GM19043 (cell line): ENCODE data around the gene OR13J1.

Experiments
- ATAC-seq: cut with Tn5 transposase; IDR thresholded peaks from one replicate; pipeline ENCODE4 v1.9.1; 2021; ENCODE audit warnings: low read depth; ENCODE audit not compliant: unreplicated experiment

Gene OR13J1

DNA sequence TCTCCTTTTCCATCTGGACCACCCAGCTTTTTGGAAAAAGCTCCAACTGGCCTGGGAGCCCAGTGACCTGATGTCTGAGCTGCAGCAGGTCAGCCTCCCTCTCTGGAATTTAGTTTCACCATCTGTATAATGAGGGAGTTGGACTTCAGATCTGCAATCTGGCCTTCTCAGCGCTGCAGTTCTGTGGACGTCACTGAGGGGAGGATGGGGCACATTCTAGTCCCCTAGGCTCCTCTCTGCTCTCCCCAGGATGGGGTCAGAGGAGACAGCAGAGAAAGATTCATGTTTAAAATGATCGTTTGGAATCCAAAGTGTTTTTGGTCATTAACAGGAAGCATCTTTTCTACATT, 10.2 kb downstream of the OR13J1 start:
- no peak for ATAC-seq

DNA sequence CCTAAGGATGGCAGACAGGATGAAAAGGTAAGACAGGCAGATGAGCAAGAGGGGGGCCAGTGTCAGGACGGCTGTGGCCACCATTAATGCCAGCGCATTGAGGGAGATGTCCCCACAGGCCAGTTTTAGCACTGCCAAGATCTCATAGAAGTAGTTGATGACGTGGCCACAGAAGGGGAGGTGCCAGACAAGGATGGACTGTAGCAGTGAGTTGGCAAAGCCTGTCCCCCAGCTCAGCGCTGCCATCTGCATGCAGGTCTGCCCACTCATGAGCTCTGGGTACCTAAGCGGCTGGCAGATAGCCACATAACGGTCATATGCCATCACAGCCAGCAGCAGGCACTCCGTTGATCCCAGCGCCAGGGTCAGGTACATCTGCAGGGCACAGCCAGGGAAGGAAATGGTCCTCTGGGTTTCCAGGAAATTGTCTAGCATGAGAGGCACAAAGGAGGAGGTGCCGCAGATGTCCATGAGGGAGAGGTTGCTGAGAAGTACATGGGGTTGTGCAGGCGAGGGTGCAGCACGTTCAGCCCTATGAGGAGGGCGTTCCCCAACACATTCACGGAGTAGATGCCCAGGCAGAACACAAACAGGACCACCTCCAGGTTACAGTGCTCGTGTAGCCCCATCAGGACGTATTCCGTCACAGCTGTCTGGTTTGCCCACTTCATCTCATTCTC, 10.8 kb downstream of the OR13J1 start:
- no peak for ATAC-seq

DNA sequence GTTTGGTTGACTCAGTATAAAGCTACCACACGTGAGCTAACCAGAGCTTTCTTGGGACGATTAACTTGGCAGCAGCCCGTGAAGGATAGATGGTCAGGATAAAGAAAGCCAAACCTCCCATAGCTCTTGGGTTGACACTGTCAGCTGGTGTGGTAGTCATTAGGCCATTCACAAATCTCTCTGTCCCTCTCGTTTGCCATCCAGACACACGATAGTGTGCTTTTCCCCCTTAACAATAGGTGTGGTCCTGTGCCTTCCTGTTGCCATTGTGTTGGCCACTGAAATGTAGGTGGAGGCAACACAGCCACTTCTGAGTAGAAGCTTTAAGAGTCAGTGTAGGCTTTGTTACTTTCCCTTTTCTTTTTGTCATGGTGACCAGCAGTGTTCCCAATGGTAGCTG, 11.7 kb downstream of the OR13J1 start:
- ATAC-seq: no peak

DNA sequence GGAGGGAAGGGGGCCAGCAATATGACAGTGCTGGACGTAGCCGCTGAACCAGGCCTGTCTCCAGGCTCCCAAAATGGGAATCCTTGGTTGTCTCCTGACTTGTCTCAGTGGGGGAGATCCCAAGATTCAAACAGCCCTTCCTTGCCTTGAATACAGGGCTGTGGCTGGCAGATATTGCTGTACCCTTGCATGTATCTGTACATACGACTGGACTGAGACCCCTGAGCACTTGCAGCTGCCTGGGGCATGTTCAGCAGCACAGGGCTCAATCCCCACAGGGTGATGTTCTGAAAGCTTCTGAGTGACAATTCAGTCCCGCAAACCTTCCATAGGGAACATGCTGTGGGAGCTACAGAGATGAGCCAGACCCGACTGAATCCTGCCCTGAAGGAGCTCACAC, 13.3 kb downstream of the OR13J1 start:
- ATAC-seq: no peak

DNA sequence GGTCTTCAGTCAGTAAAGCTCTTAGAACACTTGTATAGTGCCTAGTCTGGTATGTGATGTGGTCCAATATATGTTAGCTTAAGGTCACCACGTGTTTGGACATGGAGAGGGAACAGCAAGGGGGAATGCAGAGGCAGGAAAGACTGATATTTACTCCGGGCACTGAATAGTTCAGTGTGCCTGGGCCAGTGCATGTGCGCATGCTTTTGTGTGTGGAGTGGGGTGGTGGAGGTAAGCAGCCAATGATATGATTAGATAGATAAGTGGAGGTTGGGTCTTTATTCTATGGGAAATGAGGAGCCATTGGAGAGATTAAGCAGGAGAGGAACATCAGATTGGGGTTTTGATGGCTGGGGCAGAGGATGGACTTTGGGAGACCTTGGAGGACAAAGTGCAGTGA, 14.0 kb downstream of the OR13J1 start:
- ATAC-seq: no peak

DNA sequence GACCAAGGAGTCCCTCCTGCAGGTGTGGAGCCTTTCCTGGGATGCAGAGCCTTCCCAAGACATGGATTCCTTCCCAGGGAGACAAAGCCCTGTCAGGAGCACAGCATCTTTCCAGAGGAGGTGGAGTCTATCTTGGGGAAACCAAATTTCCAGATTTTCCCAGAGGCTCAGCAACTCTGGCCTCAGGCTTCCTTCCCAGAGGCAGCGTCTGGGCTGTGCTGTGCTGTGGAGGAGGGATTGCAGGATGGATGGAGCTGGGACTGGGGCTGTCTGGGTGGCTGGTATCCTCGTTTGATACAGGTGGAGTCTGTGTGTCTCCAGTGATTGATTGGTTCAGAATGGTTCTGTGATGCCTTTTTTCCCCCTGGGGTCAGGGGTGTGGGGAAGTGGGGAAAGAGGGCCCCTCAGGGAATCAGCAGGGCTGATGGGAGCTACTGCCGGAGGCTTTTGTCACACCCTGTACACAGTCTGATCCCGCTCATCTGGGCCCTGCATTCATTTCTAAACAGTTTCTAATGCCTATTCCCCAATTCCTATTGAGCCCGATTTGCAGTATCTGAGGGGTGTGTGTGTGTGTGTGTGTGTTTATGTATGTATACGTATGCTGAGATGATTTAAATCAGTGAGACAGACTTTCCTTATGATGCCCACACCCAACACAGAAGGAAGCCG, 16.0 kb downstream of the OR13J1 start:
- ATAC-seq: no peak

DNA sequence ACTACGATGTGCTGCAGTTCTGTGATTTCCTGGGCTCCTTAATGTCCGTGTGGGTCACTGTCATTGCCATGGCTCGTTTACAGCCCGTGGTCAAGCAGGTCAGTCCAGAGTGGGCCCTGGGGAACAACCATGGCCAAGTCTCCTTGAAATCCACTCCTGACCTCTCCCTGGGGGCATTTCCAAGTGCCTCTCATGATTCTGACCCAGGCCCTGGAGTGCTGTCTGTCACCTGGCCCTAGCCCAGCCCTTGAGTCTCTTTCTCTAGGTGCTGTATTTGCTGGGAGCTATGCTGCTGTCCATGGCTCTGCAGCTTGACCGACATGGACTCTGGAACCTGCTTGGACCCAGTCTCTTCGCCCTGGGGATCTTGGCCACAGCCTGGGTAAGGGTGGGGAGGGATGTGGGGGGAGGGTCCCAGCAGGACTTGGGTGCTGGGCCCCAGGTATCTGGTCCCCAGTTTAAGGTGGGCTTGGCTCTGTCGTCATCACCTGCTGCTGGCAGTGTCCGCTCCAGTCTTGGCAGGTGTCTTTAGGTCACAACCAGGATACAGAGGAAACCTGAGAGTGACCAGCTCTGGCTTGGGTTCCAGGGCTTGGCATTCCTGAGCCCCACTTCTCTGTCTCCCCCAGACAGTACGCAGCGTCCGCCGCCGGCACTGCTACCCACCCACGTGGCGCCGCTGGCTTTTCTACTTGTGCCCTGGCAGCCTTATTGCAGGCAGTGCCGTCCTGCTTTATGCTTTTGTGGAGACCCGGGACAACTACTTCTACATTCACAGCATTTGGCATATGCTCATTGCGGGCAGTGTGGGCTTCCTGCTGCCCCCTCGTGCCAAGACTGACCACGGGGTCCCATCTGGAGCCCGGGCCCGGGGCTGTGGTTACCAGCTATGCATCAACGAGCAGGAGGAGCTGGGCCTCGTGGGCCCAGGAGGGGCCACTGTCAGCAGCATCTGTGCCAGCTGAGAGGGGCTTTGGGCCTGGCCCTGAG, 17.0 kb downstream of the OR13J1 start:
- no peak for ATAC-seq

DNA sequence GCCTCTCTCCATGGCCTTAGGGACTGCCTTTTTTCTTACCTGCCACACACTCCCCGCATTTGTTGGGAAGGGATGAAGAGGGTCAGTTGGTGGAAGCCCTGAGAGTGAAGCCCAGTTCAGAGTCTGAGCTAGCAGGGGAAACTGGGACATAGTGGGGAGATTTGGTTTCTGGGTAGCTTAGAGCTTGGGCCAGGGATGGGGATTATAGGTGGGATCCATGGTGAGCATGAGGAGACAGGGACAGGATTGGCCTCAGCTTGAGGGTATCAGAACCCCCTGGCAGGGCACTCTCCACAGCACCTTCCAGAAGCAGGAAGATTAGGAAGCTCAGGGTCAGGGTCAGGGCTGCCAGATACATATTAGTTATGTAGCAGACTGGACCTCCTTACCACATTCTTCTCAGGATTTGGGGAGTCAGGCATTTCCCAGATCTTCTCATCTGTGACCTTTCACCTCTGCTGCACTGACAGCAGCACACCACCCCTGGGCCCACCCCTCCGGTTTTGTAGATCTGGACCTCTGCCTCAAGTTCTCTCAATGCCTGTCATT, 17.9 kb downstream of the OR13J1 start:
- no peak for ATAC-seq

DNA sequence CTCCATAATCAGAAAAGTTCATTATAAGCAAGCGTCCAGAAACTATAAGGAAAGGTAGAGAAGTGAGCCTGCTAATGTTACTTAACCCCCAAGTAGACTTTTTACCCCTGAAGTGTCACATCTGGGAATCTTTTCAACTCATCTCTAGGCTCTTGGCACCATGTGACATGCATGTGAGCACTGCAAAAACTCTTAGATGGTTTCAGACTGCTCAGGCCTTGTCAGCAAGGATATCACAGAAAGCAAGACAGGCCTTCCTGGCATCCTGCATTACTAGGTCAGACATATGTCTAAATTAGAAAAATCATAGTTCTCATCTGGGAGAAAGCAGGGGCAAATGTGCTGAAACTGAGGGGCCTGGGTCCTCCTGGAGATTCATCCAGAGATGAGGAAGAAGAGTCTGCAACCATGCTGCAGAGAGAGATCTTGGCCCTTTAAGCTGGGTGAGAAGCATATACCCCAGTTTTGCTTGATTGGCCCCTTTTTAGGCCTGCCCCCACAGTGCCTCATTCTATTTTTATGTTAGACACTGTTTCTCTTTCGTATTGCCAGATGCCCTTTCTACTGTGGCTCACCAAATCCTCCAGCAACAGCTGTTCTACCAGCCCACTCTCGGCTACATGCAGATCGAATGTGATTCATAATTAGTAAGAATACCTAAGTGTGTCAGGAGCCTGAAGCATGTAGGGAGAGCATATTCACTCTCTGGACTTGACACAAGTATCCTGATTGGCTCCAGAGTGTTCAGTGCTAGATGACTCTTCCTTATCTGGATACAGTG, 22.2 kb downstream of the OR13J1 start:
- peak; percentile 83 for ATAC-seq

DNA sequence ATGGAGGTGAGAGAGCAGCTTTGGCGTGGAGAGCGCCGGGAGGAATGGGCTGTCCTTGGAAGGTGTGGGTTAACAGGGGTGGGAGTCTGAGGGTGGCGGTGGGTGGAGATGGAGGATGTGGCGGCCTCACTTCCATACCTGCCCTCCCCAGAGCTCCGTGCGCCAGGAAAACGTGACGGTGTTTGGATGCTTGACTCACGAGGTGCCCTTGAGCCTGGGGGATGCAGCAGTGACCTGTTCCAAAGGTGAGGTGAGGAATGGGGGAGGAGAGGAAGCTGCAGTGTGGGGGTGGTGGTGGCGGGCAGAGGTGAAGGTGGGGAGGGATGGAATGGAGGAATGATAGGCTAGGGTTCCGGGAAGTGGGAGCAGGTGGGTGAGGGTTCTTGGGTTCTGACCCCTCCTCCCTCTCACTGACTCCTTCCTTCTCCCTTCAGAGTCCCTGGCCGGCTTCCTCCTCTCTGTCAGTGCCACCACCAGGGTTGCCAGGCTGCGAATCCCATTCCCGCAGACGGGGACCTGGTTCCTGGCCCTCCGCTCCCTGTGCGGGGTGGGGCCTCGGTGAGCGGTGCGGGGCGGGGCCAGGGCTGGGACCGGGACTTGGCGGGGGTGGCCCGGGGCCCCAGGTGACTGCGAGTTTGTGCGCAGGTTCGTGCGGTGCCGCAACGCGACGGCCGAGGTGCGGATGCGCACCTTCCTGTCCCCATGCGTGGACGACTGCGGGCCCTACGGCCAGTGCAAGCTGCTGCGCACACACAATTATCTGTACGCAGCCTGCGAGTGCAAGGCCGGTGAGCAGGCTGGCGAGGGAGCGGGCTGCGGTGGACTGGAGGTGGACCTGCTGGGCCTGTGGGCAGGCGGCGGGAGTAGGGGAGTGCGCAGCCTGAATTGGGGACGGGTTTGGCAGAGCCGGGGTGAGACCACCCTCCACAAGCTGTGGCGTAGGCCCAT, 24.1 kb downstream of the OR13J1 start:
- no peak for ATAC-seq

DNA sequence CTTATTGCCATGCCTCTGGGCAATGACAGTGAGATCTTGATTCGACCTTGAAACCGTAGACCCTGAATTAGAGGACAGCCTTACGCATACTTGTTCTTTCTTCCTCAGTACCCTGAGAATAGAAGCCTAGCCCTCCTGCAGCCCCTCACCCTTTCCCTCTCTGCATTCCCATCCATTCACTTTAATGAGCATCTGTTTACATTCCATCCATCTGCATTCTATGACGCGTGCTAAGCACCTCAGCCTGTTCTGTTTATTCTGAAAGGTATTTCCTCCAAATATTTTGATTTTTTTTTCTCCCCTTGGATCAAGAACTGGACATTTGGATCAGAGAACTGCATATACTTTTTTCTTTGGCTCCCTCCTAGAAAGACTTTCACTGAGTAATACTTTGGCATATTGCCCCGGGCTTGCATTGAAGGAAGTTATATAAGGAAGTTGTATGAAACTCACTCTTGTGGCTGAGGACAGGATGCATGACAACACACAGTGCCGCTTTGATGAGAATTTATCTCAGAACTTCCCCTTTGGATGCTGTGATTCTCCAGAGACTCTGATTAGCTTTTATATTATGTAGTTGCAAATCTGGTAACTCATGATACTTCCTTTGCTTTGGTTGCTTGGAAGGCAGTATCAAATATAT, 25.5 kb downstream of the OR13J1 start:
- ATAC-seq: no peak

DNA sequence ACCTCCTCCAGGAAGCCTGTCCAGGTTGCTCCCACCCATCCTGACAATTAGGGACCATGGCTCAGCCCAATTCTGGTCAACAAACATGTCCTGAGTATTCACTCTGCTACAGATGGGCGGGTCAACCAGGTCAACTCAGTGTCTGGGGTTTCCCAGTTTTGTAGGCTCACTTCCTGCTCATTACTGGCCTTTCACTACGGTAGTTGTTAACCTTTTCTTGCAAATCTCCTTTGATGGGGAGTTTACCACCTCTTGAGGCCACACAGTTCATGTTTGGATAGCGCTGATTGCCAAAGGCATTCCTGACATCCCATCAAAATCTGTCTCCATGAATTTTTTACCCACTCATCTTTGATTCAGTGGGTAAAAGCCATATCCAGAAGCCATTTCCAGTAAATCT, 27.4 kb downstream of the OR13J1 start:
- ATAC-seq: peak; percentile 49

DNA sequence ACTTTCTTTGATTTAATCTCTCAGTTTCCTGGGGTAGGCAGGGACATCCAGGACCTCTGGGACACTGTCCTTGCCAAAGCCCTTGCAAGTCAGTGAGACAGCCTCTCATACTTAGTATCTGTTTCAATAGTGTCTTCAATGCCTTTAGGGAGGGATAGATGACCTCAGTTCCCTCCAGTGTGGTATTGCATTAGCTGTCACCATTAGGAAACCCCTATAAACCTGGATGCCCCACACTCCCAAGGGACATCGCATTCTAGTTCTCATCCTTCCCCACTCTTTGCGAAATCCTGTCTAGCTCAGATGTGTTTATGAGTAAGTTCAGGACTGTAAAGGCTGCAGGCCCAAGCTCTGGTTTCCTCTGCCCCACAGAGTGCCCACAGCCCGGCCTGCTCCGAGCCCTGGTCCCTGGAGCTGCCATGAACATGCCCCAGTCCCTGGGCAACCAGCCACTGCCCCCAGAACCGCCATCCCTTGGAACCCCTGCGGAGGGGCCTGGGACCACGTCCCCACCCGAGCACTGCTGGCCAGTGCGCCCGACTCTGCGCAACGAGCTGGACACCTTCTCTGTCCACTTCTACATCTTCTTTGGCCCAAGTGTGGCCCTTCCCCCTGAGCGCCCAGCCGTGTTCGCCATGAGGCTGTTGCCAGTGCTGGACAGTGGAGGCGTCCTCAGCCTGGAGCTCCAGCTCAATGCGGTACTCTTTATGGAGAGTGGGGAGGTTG, 28.0 kb downstream of the OR13J1 start:
- no peak for ATAC-seq

DNA sequence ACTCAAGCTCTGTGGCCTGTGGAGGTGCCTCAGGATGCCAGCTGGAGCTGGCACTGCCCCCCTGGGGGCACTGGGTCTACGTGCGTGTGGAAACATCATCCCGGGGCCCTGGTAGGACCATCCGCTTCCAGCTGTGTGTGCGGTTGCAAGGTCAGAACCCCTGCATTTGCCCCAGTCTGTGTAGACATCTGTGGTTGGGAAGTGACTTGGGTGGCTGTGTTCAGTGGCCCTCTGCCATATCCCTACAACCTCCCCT, 28.6 kb downstream of the OR13J1 start:
- no peak for ATAC-seq

DNA sequence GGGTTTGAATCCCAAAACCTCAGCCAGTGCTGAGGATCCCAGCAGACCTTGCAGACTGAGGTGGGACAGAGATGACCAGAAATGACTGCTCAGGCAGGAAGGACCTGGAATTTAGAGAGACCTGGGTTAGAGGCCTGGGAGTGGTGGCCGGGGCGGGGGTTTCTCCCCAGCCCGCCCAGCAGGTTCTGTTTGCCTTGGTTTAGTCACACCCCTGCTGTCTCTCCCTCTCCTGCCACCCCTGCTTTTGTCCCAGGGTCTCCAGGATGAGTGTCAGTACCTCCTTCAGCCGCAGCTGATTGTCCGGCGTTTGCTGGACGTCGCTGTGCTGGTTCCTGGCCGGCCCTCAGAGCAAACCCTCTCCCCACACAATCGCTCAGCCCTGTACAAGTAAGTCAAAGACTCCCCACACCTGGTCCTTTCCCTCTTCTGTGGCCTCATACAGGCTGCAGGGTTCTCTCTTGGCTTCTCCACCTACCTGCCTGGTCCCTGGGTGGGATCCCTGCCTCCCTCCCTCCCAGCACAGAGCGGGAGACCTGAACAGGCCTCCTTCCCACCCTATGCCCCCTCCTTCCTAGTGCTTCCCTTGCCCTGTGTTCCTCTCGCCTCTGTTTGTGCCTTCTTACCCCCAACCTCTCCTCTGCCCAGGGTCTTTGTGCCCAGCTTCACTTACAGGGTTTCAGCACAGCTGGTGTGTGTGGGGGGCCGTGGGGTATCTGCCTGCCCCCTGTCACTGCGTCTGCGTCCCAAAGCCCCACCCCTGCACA, 29.1 kb downstream of the OR13J1 start:
- no peak for ATAC-seq

DNA sequence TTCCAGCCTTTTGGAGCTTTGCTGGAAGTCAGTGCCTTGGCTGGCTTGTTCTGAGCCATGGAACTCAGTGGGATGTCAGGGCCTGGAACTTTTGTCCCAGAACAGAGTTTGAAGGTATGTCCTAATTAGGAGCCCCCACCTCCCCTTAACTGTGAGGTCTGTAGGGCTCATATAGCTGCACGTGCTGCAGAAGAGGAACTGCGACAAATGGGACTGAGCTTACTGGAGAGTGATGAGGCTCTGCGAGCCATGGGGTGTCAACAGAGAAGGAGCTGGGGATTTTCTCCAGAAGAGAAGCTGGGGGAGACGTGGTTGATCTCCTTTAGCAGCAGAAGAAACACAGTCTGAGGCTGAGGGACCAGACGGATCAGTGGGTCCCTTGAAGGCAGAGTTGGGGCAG, 30.3 kb downstream of the OR13J1 start:
- ATAC-seq: no peak

DNA sequence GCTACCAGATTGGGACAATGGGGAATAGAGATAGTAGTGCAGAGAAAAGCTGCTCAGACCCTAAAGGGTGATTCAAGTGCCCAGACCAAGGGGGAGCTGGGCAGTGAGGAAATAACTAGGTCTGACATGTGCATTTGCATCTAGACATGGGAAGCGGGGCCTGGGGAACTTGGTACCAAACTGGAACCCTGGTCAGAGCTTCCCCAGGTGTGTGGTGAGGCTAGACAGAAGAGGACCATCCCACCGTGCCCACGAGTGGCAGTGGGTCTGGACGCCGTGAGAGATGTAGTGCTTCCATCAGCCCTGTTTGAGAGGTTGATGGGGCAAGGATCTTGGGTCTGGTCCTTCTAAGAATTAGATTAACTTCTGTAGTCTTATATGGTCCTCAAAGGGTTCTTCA, 33.6 kb downstream of the OR13J1 start:
- no peak for ATAC-seq

DNA sequence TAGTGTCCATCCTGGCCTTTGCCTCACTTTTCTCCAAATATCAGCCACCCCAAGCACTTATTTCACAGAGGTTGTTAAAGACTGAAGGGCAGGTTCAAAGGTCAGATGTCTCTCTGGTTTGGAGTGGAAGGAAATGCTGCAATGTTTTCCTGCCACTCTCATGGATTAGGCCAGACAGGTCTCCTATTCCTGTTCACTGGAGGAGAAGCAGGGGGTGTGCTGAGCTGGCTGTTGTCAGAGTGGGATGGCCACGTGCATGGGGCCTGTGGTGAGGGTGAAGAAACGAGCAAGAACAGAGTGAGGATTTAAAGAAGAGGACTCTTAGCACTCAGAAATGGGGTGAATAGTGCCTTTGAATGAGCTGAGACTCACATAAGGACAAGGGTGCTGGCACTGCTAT, 34.4 kb downstream of the OR13J1 start:
- no peak for ATAC-seq
